ENCODE data around the gene MYO18B. TPM values are rescaled to one million over a fixed set of nuclear protein-coding genes. Genes with fewer than 3 reads are reported as not detected.

Gene MYO18B
- polyA plus RNA-seq, 3 donors: not detected

DNA sequence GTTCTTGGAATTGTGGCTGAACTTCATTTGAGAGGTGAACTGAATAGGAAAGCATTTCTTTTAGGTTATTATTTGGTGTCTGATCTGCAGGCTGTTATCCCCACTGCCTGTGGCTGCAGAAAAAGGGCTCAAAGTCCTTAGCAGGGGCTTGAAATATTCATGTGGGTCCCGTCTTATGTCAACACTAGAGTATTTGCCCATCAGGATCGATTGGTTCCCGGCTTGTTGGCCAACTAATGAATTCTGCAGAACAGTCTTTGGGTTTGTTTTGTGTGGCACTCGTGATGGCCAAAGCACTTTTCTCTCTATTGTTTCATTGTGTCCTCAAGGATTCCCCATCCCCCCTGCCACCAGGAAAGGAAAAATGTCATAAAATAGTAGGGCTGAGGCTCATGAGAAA is 211.9 kb downstream of the MYO18B start:
- H3K9me3 ChIP-seq (replicated peaks in 1 of 2; ENCODE audit: control insufficient read depth in 1 of 2, insufficient read depth in 1 of 2, low read length in 2 of 2): no peaks in the 10 kb centered on the region
- no peaks in the 10 kb centered on the region for H4K20me1 ChIP-seq (ENCODE audit: insufficient read depth, low read length)
- no CpG with 5 or more reads among the region's 4 CpGs for WGBS (ENCODE audit: insufficient coverage)
- H3K36me3 ChIP-seq (replicated peaks in 1 of 2; ENCODE audit: control insufficient read depth in 1 of 2, insufficient read depth in 2 of 2, low read length in 2 of 2): no peaks in the 10 kb centered on the region
- H3K27me3 ChIP-seq (ENCODE audit: control insufficient read depth in 2 of 2, insufficient read depth in 2 of 2, low read length in 2 of 2): no peaks in the 10 kb centered on the region
- no peak for DNase-seq
- no peak overlapping the region for H3K27ac ChIP-seq (ENCODE audit: low read depth in 1 of 2, low read length in 2 of 2)
- intact Hi-C loops (cut with micrococcal nuclease): no loop called here
- H2AFZ ChIP-seq (ENCODE audit: insufficient read depth, low read depth, low read length, poor library complexity, severe bottlenecking): no peak overlapping the region
- Mint-ChIP-seq H3K9me3 (peaks cover 0 to 2% (median 0%) of the 10 kb centered on the region in 7 donors), H3K4me1 (no peaks in the 10 kb centered on the region), H3K36me3 (no peaks in the 10 kb centered on the region), H3K4me3 (no peak overlapping the region), H3K27me3 (ENCODE audit: low read depth in 3 of 3) (peaks cover 0 to 7% (median 2%) of the 10 kb centered on the region in 3 donors), H3K27ac (no peak overlapping the region)
- no peak for TF ChIP-seq CTCF (IDR thresholded peaks at IDR 0.05)
- H3K9ac ChIP-seq (ENCODE audit: insufficient read depth, low read length, poor library complexity, severe bottlenecking): no peak overlapping the region
- H3K79me2 ChIP-seq (ENCODE audit: insufficient read depth, low read length): no peaks in the 10 kb centered on the region
- H3K4me3 ChIP-seq (replicated peaks in 1 of 3; ENCODE audit: low read depth in 2 of 3, low read length in 3 of 3): no peak overlapping the region
- no peak overlapping the region for H3K4me2 ChIP-seq (replicated peaks; ENCODE audit: extremely low read depth, low read length, poor library complexity, severe bottlenecking)
- no peaks in the 10 kb centered on the region for H3K4me1 ChIP-seq (ENCODE audit: control insufficient read depth in 1 of 2, insufficient read depth in 2 of 2, low read length in 2 of 2)

- H3K4me3 Mint-ChIP-seq: no peak overlapping the region
Observed at GRCh38 chr22:25955323-25955722, 213.3 kb downstream of the MYO18B start.

More at GRCh38 chr22:25955323-25955722, 213.3 kb downstream of the MYO18B start:
- H3K4me1 ChIP-seq (ENCODE audit: control insufficient read depth in 1 of 2, insufficient read depth in 2 of 2, low read length in 2 of 2): no peaks in the 10 kb centered on the region
- H3K9me3 Mint-ChIP-seq: peaks cover 0 to 2% (median 0%) of the 10 kb centered on the region in 7 donors
- no peak for DNase-seq
- peaks cover 0 to 7% (median 2%) of the 10 kb centered on the region in 3 donors for H3K27me3 Mint-ChIP-seq (ENCODE audit: low read depth in 3 of 3)
- intact Hi-C loops (cut with micrococcal nuclease): no loop called here
- no peak overlapping the region for H3K4me3 ChIP-seq (replicated peaks in 1 of 3; ENCODE audit: low read depth in 2 of 3, low read length in 3 of 3)
- H3K9ac ChIP-seq (ENCODE audit: insufficient read depth, low read length, poor library complexity, severe bottlenecking): no peak overlapping the region
- H4K20me1 ChIP-seq (ENCODE audit: insufficient read depth, low read length): no peaks in the 10 kb centered on the region
- WGBS (ENCODE audit: insufficient coverage): 97% methylated on average over 6 of the region's 9 CpGs
- no peak overlapping the region for H3K4me2 ChIP-seq (replicated peaks; ENCODE audit: extremely low read depth, low read length, poor library complexity, severe bottlenecking)
- no peak for TF ChIP-seq CTCF (IDR thresholded peaks at IDR 0.05)
- H3K79me2 ChIP-seq (ENCODE audit: insufficient read depth, low read length): no peaks in the 10 kb centered on the region
- H3K27ac Mint-ChIP-seq: no peak overlapping the region
- no peak overlapping the region for H3K27ac ChIP-seq (ENCODE audit: low read depth in 1 of 2, low read length in 2 of 2)
- H3K36me3 Mint-ChIP-seq: no peaks in the 10 kb centered on the region
- H2AFZ ChIP-seq (ENCODE audit: insufficient read depth, low read depth, low read length, poor library complexity, severe bottlenecking): no peak overlapping the region
- no peaks in the 10 kb centered on the region for H3K4me1 Mint-ChIP-seq
- no peaks in the 10 kb centered on the region for H3K9me3 ChIP-seq (replicated peaks in 1 of 2; ENCODE audit: control insufficient read depth in 1 of 2, insufficient read depth in 1 of 2, low read length in 2 of 2)
- H3K36me3 ChIP-seq (replicated peaks in 1 of 2; ENCODE audit: control insufficient read depth in 1 of 2, insufficient read depth in 2 of 2, low read length in 2 of 2): no peaks in the 10 kb centered on the region
- H3K27me3 ChIP-seq (ENCODE audit: control insufficient read depth in 2 of 2, insufficient read depth in 2 of 2, low read length in 2 of 2): no peaks in the 10 kb centered on the region
